Activated CD4-positive, alpha-beta T cell treated with anti-CD3 and anti-CD28 coated beads, Interleukin-2, amount 10 ng/mL, durations not matched to agents 24 days and 14 days (primary cell): ENCODE results near the gene PARVG. TPM values are rescaled to one million over a fixed set of nuclear protein-coding genes. Genes with fewer than 3 reads are reported as not detected.

Experiments used
- DNase-seq: peaks from one replicate; pipeline ENCODE4 v3.0.0; 2022
- H3K27ac Mint-ChIP-seq: one replicate; pipeline ENCODE4 v1.8.0; 2022; ENCODE audit warnings: mild to moderate bottlenecking, mixed read lengths
- H3K27me3 Mint-ChIP-seq: one replicate; pipeline ENCODE4 v1.8.0; 2022; ENCODE audit warnings: mixed read lengths
- H3K36me3 Mint-ChIP-seq: one replicate; pipeline ENCODE4 v1.8.0; 2022; ENCODE audit warnings: low read depth, mild to moderate bottlenecking, mixed read lengths
- H3K4me1 Mint-ChIP-seq: one replicate; pipeline ENCODE4 v1.8.0; 2021; ENCODE audit warnings: mixed read lengths
- H3K4me3 Mint-ChIP-seq: one replicate; pipeline ENCODE4 v1.8.0; 2022; ENCODE audit warnings: mild to moderate bottlenecking, moderate library complexity, mixed read lengths
- H3K9me3 Mint-ChIP-seq: one replicate; pipeline ENCODE4 v1.8.0; 2021; ENCODE audit warnings: mixed read lengths
- intact Hi-C: fragments of 100-400 bp; cut with micrococcal nuclease; formaldehyde crosslinking; loops from one replicate; pipeline ENCODE4 v1.15.1; 2023
- total RNA-seq: library from RNA; stranded (reverse); gene quantifications from 2 replicates; pipeline ENCODE4 v1.2.3, GENCODE V29; 2022

Gene PARVG
- total RNA-seq, 1 donor from 2014 or later, result 52.2 TPM

GRCh38 chr22:44210722-44211121 lies 30.0 kb downstream of the PARVG start:
- H3K27me3 Mint-ChIP-seq, result no peaks in the 10 kb centered on the region
- H3K9me3 Mint-ChIP-seq, result no peaks in the 10 kb centered on the region
- no peak overlapping the region for H3K4me3 Mint-ChIP-seq
- intact Hi-C loops, result no loop called here
- DNase-seq, result no peak
- no peak overlapping the region for H3K27ac Mint-ChIP-seq
- H3K4me1 Mint-ChIP-seq, result peaks cover 3% of the 10 kb centered on the region
- peaks cover 7% of the 10 kb centered on the region for H3K36me3 Mint-ChIP-seq

GRCh38 chr22:44211256-44211945 lies 30.7 kb downstream of the PARVG start:
- no peak for DNase-seq
- Mint-ChIP-seq H3K9me3 (no peaks in the 10 kb centered on the region), H3K27me3 (no peaks in the 10 kb centered on the region), H3K4me1 (peaks cover 3% of the 10 kb centered on the region), H3K4me3 (no peak overlapping the region), H3K36me3 (peaks cover 7% of the 10 kb centered on the region), H3K27ac (no peak overlapping the region)
- intact Hi-C loops, result no loop called here

- Mint-ChIP-seq H3K27me3 (no peaks in the 10 kb centered on the region), H3K27ac (no peak overlapping the region), H3K36me3 (peaks cover 7% of the 10 kb centered on the region), H3K9me3 (no peaks in the 10 kb centered on the region), H3K4me3 (no peak overlapping the region), H3K4me1 (peaks cover 3% of the 10 kb centered on the region)
- intact Hi-C loops, result no loop called here
- no peak for DNase-seq
Measured at GRCh38 chr22:44211946-44212930, 31.5 kb downstream of the PARVG start.

- H3K27ac Mint-ChIP-seq, result no peak overlapping the region
- no peaks in the 10 kb centered on the region for H3K9me3 Mint-ChIP-seq
- DNase-seq, result no peak
- no peaks in the 10 kb centered on the region for H3K27me3 Mint-ChIP-seq
- intact Hi-C loops, result no loop called here
- H3K4me3 Mint-ChIP-seq, result no peak overlapping the region
- H3K4me1 Mint-ChIP-seq, result peaks cover 3% of the 10 kb centered on the region
- H3K36me3 Mint-ChIP-seq, result peaks cover 7% of the 10 kb centered on the region
Measured at GRCh38 chr22:44212936-44213335, 32.2 kb downstream of the PARVG start.

GRCh38 chr22:44213489-44214043 lies 32.8 kb downstream of the PARVG start:
- Mint-ChIP-seq H3K27me3 (no peaks in the 10 kb centered on the region), H3K4me1 (peaks cover 3% of the 10 kb centered on the region), H3K27ac (no peak overlapping the region), H3K9me3 (no peaks in the 10 kb centered on the region), H3K36me3 (peaks cover 7% of the 10 kb centered on the region), H3K4me3 (no peak overlapping the region)
- no peak for DNase-seq
- intact Hi-C loops, result no loop called here

- Mint-ChIP-seq H3K4me3 (no peak overlapping the region), H3K9me3 (no peaks in the 10 kb centered on the region), H3K4me1 (peaks cover 3% of the 10 kb centered on the region), H3K27ac (no peak overlapping the region), H3K36me3 (peaks cover 3% of the 10 kb centered on the region), H3K27me3 (no peaks in the 10 kb centered on the region)
- DNase-seq, result no peak
- intact Hi-C loops, result no loop called here
Measured at GRCh38 chr22:44214187-44214586, 33.5 kb downstream of the PARVG start.

- H3K27me3 Mint-ChIP-seq, result no peaks in the 10 kb centered on the region
- no peak overlapping the region for H3K4me3 Mint-ChIP-seq
- intact Hi-C loops, result no loop called here
- no peaks in the 10 kb centered on the region for H3K9me3 Mint-ChIP-seq
- no peaks in the 10 kb centered on the region for H3K4me1 Mint-ChIP-seq
- no peak for DNase-seq
- H3K36me3 Mint-ChIP-seq, result no peaks in the 10 kb centered on the region
- no peak overlapping the region for H3K27ac Mint-ChIP-seq
Measured at GRCh38 chr22:44214764-44215163, 34.0 kb downstream of the PARVG start.

GRCh38 chr22:44215287-44215686 lies 34.6 kb downstream of the PARVG start:
- DNase-seq, result no peak
- Mint-ChIP-seq H3K9me3 (no peaks in the 10 kb centered on the region), H3K27me3 (no peaks in the 10 kb centered on the region), H3K4me3 (no peak overlapping the region), H3K4me1 (no peaks in the 10 kb centered on the region), H3K27ac (no peak overlapping the region), H3K36me3 (no peaks in the 10 kb centered on the region)
- intact Hi-C loops, result no loop called here

- DNase-seq, result no peak
- Mint-ChIP-seq H3K4me1 (no peaks in the 10 kb centered on the region), H3K4me3 (no peak overlapping the region), H3K9me3 (no peaks in the 10 kb centered on the region), H3K36me3 (no peaks in the 10 kb centered on the region), H3K27ac (no peak overlapping the region), H3K27me3 (no peaks in the 10 kb centered on the region)
- intact Hi-C loops, result no loop called here
Measured at GRCh38 chr22:44217346-44217745, 36.6 kb downstream of the PARVG start.

GRCh38 chr22:44218071-44218470 lies 37.3 kb downstream of the PARVG start:
- Mint-ChIP-seq H3K27ac (no peak overlapping the region), H3K9me3 (no peaks in the 10 kb centered on the region), H3K36me3 (no peaks in the 10 kb centered on the region), H3K4me1 (no peaks in the 10 kb centered on the region), H3K4me3 (no peak overlapping the region), H3K27me3 (peaks cover 1% of the 10 kb centered on the region)
- DNase-seq, result no peak
- intact Hi-C loops, result no loop called here

- H3K9me3 Mint-ChIP-seq, result no peaks in the 10 kb centered on the region
- no peaks in the 10 kb centered on the region for H3K36me3 Mint-ChIP-seq
- DNase-seq, result no peak
- H3K4me3 Mint-ChIP-seq, result no peak overlapping the region
- intact Hi-C loops, result no loop called here
- H3K27ac Mint-ChIP-seq, result no peak overlapping the region
- no peaks in the 10 kb centered on the region for H3K4me1 Mint-ChIP-seq
- H3K27me3 Mint-ChIP-seq, result peaks cover 1% of the 10 kb centered on the region
Measured at GRCh38 chr22:44219101-44219870, 38.6 kb downstream of the PARVG start.

- peaks cover 2% of the 10 kb centered on the region for H3K27me3 Mint-ChIP-seq
- no peaks in the 10 kb centered on the region for H3K4me1 Mint-ChIP-seq
- H3K36me3 Mint-ChIP-seq, result no peaks in the 10 kb centered on the region
- no peaks in the 10 kb centered on the region for H3K9me3 Mint-ChIP-seq
- H3K4me3 Mint-ChIP-seq, result no peak overlapping the region
- no peak overlapping the region for H3K27ac Mint-ChIP-seq
- intact Hi-C loops, result no loop called here
- DNase-seq, result no peak
Measured at GRCh38 chr22:44220727-44221680, 40.3 kb downstream of the PARVG start.
